OCI-LY1 (cell line): ENCODE results near the gene SH3BP5L.

Experiments used
- EZH2 ChIP-seq: fragments of 200-600 bp; sonication (generic), shearing (Covaris generic); IDR thresholded peaks from 2 replicates; pipeline ENCODE4 v1.8.0; 2017; ENCODE audit warnings: borderline replicate concordance, mixed run types, mild to moderate bottlenecking, antibody characterized with exemption, low read length, moderate library complexity, mixed read lengths
- TF ChIP-seq, protein P1 (sequence below): fragments of 200-600 bp; sonication (generic), shearing (Covaris generic); IDR thresholded peaks from 2 replicates; pipeline ENCODE4 v1.5.1; 2017; ENCODE audit warnings: mild to moderate bottlenecking, antibody characterized with exemption, low read length, moderate library complexity, mixed read lengths

DNA sequence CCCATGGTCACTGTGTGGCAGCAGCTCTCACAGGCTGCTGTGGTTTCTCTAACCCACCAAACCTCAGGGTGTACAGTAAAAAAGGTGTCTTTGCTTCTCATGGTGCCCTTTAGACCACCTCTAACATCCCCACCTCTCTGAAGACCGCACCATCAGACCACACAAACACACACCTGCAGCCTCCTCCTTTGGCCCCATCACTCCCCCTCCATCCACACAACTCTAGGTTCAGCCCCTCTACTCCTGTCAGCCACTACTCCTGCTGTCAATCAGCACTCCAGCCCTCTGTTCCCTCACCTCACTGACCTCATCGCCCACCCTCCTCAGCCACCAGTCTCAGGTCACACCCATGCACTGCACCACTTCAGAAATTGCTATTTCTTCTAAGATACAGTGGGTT lies 25.7 kb upstream of the SH3BP5L start:
- TF ChIP-seq, protein P1, sequence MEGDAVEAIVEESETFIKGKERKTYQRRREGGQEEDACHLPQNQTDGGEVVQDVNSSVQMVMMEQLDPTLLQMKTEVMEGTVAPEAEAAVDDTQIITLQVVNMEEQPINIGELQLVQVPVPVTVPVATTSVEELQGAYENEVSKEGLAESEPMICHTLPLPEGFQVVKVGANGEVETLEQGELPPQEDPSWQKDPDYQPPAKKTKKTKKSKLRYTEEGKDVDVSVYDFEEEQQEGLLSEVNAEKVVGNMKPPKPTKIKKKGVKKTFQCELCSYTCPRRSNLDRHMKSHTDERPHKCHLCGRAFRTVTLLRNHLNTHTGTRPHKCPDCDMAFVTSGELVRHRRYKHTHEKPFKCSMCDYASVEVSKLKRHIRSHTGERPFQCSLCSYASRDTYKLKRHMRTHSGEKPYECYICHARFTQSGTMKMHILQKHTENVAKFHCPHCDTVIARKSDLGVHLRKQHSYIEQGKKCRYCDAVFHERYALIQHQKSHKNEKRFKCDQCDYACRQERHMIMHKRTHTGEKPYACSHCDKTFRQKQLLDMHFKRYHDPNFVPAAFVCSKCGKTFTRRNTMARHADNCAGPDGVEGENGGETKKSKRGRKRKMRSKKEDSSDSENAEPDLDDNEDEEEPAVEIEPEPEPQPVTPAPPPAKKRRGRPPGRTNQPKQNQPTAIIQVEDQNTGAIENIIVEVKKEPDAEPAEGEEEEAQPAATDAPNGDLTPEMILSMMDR: no peak
- no peak for TF ChIP-seq EZH2
